ENCODE results near the gene TRPM7. TPM values are rescaled to one million over a fixed set of nuclear protein-coding genes. Genes with fewer than 3 reads are reported as not detected.

TRPM7 gene
- 42.8 and 54.5 TPM in 2 replicates for total RNA-seq

GRCh38 chr15:50686469-50687301, at the start of gene TRPM7:
TSS of gene TRPM7 (minus strand) at chr15:50686797. CDS start at chr15:50686533, 264 bp downstream.

GRCh38 chr15:50546566-50546965, 140.0 kb downstream of the TRPM7 start, which contains the start of gene USP50:
TSS of gene USP50 (minus strand) at chr15:50546666. CDS start at chr15:50546525, 141 bp downstream.

Other genes starting within 250 kb of the TRPM7 start
- gene USP50, start 140.1 kb downstream of the TRPM7 start, total RNA-seq = 0.16 and 0.34 TPM in 2 replicates
- 41.3 and 75.3 TPM in 2 replicates for gene SPPL2A, start 78.9 kb upstream of the TRPM7 start, total RNA-seq
- gene AP4E1, start 221.9 kb upstream of the TRPM7 start, total RNA-seq = 8.0 and 9.1 TPM in 2 replicates

All from bronchial smooth muscle cell (primary cell).